Measurements from ENCODE around the gene CASP2.

Gene CASP2

DNA sequence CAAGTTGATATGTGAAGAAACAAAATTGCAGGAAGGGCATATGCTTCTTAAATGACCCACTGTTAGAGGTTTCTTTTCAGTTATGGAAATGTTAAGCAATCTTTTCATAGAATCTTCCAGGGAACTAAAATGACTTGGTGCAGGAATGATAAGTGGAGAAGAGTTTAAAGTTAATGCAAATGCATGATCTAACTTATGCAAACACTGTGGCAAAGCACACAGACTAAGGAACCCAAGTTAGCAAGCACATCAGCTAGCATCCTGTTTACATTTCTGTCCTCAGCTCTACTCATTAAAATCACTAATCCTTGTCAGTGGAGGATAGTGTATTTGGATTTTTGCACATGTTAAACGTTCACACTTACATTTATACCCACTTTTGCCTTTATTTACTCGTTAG is 37.1 kb downstream of the CASP2 start:
- FAIRE-seq (no peak), DNase-seq (ENCODE audit: insufficient read length, low spot score) (no peak)

DNA sequence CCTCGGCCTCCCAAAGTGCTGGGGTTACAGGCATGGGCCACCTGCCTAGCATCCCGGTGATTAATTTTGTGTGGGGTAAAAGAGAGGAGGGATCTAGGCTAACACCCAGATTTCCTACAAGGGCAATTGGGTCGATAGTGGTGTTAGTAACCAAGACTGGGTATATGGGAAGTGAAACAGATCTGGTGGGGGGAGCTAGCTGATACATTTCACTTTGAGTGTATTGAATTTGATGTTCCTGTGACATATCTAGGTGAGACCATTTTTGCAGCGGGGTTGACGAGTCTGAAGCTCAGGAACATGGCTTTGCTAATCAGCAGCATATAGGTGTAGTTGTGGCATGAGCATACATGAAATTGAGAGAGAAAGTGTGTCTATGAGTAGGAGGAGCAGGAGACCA is 39.8 kb downstream of the CASP2 start:
- FAIRE-seq (no peak), DNase-seq (ENCODE audit: insufficient read length, low spot score) (no peak)

DNA sequence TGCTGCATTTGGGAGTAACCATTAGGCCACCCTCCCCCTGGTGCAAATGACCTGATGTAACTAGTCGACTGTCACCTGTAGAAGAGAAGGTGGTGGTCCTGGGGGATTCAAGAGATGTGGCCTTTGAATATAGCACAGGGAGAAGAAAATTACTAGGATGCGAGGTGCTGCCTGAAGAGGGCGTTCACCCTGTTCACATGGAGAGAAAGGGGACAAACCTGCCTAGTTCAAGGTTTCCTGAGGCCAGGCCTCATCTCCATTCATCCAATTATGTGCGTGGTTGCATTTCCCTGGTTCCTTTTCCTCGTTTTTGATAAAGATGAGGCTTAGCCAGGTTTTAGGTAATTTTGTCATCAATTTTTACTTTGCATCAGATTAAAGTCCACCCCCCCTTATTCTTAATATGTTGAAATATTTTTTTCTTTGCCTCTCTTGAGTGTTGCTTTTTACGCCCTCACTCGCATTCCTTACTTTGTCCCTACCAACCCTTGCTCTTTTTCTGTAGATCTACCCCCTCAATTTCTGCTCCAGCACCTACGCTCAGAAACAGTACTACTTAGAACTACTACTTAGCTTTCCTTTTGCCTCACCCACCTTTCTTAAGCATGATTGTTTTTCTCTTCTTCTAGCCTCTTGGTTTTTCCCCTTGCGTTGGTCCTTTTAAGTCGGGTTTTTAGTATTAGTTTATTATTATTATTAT is 41.5 kb downstream of the CASP2 start:
- FAIRE-seq (no peak), DNase-seq (ENCODE audit: insufficient read length, low spot score) (no peak)

DNA sequence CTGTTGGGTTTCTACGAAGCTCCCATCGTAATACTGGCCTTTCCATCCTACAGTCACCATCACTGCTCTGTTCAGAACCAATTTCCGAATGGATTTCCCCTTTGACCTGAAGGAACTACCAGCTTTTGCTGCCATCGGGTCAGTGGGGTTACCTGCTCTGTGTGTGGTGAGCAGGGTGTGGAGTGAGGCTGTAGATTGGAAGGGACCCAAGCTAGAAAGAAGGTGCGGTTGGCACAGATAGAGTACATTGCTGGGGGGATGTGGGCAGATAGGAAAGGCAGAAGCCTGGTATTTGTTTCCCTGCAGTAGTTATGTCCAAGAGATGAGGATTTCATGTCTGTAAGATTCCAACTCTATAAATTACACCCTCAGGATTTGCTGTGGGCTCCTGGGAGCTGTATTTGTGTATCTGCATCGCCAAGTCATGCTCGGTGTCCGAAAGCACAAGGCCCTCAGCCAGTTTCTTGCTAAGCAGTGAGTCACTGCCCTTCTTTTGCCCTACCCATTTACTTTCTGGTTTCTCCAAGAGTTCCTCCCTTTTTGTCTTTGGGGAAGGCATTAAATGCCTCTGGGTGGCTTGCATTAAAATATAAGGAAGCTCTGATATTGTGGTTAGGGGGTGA is 43.1 kb downstream of the CASP2 start:
- FAIRE-seq, result no peak

DNA sequence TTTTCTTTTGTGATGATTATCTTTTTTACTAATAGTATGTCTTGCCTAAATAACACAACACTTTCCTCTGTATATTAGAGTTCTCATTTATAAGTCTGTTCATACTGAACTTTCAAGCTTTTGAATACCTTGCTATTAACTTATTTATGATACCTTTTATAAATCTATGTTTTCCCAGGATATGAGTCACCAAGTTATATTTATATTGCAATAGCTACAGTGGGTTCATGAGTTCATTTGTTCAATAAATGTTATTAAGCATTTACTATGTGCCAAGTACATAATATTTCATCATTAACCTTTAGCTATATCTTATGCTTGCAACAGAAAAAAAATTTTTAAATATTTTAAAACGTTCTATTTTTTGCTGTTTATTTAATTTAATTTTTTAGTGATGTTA is 46.1 kb downstream of the CASP2 start:
- DNase-seq (ENCODE audit: insufficient read length, low spot score) (no peak), FAIRE-seq (no peak)

More for the DNA sequence above, 43.1 kb downstream of the CASP2 start:
- no peak for DNase-seq (ENCODE audit: insufficient read length, low spot score)

DNA sequence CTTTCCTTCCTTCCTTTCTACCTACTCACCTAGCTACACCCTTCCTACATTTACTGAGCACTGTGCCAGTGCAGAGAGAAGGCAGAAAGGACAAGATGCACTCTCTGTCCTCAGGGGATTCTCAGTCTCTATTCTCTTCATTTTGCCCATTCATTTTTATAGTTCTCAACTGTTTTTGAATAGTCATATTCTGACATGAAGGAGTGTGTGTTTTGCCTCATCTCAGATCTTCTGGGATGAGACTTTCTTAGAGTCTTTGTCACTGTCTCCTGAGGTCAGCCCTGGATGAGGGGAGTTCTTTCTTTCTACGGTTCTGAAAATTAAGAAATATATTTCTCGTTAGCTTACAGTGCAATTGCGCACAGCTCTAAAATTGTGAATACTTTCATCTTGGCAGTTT is 49.1 kb downstream of the CASP2 start:
- DNase-seq (ENCODE audit: insufficient read length, low spot score) (no peak), FAIRE-seq (no peak)

DNA sequence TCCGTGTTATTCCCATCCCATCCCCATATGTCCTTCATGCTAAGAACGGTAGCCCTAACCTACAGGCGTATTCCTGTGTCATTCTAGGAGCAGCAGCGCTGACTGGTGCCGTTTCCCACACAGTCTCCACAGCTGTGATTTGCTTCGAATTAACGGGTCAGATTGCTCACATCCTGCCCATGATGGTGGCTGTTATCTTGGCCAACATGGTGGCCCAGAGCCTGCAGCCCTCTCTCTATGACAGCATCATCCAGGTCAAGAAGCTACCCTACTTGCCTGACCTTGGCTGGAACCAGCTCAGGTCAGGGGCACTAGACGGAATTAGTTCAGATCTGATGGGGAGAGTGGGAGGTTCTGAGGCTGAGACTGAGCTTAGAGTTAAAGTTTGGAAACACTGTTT is 53.7 kb downstream of the CASP2 start:
- no peak for DNase-seq (ENCODE audit: insufficient read length, low spot score)
- FAIRE-seq, result no peak

DNA sequence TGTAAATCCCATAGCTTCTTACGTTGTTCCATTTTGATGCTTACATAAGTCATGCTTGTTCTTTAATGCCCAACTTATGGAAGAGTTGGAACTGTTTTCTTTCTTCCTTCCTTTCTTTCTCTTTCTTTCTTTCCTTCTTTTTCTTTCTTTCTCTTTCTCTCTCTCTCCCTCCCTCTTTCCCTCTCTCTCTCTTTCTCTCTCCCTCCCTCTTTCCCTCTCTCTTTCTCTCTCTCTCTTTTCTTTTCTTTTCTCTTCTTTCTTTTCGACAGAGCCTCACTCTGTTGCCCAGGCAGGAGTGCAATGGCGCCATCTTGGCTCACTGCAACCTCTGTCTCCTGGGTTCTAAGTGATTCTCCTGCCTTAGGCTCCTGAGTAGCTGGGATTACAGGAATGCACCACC is 55.4 kb downstream of the CASP2 start:
- FAIRE-seq (no peak), DNase-seq (ENCODE audit: insufficient read length, low spot score) (no peak)

DNA sequence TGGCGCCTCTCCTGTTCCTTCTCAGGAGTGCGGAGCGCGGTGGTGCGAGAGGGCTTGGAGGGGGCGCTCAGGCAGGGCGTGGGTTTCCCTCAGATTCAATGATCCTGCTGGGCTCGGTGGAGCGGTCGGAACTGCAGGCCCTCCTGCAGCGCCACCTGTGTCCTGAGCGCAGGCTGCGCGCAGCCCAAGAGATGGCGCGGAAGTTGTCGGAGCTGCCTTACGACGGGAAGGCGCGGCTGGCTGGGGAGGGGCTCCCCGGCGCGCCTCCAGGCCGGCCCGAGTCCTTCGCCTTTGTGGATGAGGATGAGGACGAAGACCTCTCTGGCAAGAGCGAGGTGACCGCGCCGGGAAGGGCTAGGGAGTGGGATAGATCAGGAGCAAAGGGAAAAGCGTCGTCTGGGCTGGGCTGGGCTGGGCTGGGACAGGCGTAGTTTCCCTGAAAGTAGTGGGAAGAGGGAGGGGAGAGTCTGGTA is 57.3 kb downstream of the CASP2 start:
- DNase-seq (ENCODE audit: insufficient read length, low spot score) (no peak), FAIRE-seq (no peak)

DNA sequence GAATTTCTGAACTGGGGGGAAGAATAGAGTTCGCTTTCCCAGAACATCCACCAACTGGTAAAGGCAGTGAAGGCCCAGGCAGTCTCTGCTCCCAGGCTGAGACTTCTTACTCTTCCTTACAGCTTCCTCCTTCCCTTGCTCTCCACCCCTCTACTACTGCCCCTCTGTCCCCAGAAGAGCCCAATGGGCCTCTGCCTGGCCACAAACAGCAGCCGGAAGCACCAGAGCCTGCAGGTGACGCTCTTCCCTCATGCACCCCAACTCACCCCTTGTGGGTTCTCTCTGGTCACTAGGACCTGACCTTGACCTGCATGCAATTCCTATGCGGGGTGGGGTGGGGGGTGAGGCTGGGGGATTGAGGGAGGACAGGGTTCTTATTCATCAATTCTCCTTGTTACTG is 57.9 kb downstream of the CASP2 start:
- no peak for FAIRE-seq

DNA sequence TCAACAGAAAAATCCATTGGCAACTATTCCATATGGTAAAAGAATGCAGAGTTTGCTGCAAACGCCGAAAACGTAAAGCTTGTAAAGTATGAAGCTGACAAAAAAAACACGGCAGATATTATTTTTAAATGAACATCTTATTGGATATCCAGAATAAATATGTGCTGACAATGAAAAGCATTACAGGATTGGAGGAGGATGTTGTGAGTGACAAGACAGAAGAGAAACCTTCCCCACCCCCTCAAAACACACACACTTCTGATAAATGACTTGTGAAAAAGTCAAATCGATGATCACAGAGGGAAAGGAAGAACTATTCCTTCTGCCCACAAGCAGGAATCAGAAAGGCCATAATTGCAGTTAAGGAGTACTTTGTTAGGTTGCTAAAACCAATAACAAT is 59.8 kb downstream of the CASP2 start:
- FAIRE-seq, result no peak

More for the DNA sequence above, 57.9 kb downstream of the CASP2 start:
- no peak for DNase-seq (ENCODE audit: insufficient read length, low spot score)

DNA sequence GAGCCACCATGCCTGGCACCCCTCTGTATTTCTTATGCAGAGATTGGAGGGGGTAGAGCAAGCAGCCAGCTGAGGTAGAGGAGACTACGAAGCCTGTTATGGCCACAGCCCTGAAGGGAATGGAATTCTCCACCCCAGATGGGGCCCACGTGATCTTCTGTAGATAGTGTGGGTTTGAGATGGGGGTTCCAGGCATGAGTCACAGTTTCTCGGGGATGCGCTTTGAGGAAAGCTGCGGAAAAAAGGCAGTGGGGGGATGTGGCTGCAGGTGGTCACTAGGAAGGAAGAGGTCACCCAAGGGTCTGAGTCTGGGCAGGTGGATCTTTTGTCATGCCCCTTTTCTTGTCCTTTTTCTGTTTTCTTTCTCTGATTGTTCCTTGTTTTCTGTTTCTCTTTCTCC is 62.9 kb downstream of the CASP2 start:
- FAIRE-seq, result no peak
- no peak for DNase-seq (ENCODE audit: insufficient read length, low spot score)

More for the DNA sequence above, 59.8 kb downstream of the CASP2 start:
- DNase-seq (ENCODE audit: insufficient read length, low spot score), result no peak

DNA sequence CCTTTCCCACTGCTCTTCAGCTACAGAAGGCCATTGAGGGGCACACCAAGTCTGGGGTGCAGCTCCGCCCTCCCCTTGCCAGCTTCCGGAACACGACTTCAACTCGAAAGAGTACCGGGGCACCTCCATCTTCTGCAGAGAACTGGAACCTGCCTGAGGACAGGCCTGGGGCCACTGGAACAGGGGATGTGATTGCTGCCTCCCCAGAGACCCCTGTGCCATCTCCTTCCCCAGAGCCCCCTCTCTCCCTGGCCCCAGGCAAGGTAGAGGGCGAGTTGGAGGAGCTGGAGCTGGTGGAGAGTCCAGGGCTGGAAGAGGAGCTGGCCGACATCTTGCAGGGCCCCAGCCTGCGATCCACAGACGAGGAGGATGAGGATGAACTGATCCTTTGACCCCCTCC is 63.4 kb downstream of the CASP2 start:
- DNase-seq (ENCODE audit: insufficient read length, low spot score) (no peak), FAIRE-seq (no peak)

DNA sequence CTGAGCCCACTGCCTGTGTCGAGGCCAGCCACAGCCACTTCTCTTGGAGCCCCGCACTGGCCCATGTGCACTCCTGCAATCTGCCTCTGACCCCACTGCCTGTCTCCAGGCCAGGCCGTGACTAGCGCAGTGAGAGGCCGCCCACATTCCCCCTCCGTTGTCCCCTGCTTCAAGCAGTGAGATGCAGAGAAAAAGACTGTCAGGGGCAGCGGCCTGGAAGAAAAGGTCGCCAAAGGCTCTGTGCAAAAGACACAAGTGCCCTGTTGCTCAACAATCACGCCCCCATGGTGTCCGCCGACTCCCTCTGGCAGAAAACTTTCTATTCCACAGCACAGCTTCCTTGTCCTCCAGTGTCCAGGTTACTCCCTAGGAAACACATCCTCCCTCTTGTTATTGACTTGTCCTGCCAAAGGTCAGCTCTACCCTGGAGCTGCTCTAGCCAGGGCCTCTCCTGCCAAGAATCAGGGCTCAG is 64.4 kb downstream of the CASP2 start:
- FAIRE-seq, result no peak
- no peak for DNase-seq (ENCODE audit: insufficient read length, low spot score)

DNA sequence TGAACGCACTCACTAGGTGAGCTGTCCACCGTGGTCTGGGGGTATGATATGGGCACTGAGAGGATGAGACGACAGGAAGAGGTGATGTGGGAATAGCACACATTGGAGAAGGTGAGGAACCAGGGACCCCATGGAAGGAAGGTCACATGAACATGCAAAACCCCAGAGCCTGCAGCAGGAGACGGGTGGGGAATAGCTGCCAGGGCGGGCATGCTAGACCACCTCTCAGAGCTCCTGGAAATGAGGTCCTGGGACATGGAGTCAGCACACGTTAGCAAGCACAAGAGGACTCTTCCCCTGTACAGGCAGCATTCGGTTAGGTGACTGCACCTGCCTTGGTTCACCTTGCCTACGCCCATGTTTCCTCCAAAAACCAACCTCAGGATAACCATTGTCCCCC is 66.2 kb downstream of the CASP2 start:
- no peak for FAIRE-seq
- DNase-seq (ENCODE audit: insufficient read length, low spot score), result no peak

DNA sequence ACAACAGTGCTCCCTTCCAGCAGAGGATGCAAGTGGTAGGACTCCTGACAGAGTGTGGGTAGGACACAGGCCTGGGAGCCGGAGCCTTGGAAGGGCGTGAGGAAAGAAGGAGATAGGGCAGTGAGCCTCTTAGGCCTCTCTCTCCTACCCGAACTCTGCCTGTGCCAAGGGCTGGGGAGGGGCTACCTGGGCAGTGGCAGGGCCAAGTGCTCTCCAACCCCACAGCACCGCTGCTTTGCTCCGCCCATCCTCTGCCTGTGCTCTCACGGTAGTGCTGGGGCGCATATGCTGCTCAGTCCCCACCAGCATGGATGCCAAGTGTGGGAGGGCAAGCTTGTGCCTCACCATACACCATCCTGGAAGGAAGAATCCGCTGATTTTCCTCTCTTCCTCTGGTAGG is 66.8 kb downstream of the CASP2 start:
- DNase-seq (ENCODE audit: insufficient read length, low spot score) (no peak), FAIRE-seq (no peak)

DNA sequence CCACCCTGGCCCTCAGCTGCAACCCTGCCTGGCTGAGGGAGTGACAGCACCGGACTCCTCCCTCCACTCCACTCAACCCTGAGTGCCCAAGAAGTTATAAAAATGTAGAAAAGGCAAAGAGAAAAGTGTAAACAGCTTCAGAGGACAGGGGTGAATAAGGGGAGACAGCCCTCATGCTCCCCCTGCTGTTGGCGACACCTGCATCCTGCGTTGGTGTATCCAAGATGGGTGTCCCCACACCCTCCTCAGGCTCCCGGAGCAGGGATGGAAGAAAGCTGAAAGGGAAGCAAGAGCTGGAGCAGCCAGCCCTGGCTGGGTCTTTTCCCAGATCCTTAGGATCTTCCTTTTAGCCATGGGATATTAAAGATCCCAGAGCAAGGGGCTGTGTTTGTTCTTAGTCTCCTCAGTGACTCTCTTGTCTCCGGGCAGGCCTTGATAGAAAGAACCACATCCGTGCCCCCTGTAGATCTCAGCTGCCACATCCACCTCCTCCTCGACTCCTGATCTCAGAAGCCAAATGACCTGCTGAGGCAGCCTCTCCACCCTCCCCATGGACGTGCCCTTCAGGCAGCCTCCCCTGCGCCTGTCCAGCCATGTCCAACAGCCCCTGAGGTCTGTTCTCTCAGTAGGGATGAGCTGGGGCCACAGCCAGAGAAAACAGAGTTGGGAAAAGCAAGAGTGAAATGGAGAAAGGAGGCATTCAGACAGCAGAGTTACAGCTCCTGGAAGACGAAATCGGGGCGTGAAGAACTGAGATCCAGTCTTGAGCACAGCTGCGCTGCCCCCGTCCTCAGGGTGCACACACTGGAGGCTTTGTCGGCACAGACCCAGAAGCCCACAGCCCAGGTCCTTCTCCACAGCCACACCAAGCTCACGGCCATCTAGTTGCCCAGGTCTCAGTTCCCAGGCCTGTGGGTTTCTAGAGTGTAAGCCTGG is 67.6 kb downstream of the CASP2 start:
- FAIRE-seq, result no peak
- DNase-seq (ENCODE audit: insufficient read length, low spot score), result no peak

DNA sequence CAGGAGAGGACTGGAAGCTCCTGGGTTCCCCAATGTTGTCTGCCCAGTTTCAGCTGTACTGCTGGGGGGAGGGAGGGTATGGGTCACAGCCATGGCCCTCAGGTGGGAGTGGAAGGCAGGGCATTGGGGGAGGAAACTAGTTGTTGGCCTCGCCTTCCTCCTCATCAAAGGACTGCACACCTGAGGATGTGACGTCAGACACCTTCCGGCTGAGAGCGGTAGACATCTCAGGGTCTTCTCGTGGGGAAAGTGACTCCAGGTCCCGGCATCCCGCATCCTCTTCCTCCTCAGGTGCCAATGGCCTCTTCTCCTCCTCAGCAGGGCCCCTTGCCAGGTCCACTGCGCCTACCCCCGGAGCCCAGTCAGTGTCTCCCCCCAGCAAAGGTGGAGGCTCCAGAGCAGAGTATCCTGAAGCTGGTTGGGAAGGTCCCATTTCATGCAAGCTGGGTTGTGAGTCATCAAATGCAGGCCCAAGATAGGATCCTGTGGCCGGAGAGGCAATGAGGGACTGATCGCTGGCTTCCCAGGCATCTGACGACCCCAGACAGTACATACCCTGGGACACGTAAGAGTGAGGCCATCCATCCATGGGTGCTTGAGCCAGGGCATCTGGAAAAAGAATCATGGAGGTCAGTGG is 68.4 kb downstream of the CASP2 start:
- FAIRE-seq (no peak), DNase-seq (ENCODE audit: insufficient read length, low spot score) (no peak)

Data from HTR-8/SVneo (cell line).